Right hindlimb (tissue), 1 donor: ENCODE results near the gene TMEM252.
A peak's percentile ranks its signal among the peaks of the same experiment; 100 is the strongest.

ENCODE experiments used
- DNase-seq: peaks from one replicate; pipeline ENCODE4 v3.0.0-alpha.2; 2018

Gene TMEM252

GRCh38 chr9:68541568-68541967 is 885 bp upstream of the TMEM252 start:
- DNase-seq, result no peak

- DNase-seq, result no peak
Observed at GRCh38 chr9:68538200-68538599, 2.5 kb downstream of the TMEM252 start.

GRCh38 chr9:68537616-68537880 is 3.1 kb downstream of the TMEM252 start:
- no peak for DNase-seq

DNA sequence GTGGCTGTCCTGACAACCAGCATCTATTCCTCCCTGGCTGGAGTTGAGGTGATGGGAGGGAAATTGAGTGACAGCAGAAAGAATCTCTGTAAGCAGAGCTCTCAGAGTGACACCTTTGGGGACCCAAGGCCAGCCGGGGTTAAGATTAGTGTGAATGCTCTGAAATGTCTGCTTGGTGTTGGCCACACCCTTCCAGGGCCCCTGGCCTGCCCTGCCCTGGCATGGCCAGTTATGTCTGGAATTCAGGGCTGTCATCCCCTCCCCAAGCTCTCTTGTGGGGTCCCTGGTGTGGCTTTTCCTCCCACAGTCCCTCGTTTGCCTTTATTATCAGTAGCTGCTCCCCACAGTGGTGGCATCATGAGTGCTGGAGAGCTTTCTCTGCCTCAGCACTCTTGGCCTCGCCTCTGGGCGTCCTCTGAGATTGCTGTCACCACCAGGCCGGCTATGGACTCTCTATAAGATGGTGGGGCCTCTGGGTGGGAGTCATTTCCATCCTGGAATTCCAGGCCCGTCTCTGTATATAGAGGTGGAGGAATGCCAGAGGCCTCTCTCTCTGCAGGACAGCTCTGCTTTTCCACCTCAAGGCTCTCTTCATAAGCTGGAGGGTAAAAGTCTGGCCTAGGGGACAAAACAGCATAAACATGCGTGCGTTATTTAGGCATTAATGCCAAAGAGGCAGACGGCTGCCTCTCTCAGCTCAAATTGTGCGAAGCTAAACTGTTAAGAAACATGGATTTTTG is 3.6 kb downstream of the TMEM252 start:
- no peak for DNase-seq

DNA sequence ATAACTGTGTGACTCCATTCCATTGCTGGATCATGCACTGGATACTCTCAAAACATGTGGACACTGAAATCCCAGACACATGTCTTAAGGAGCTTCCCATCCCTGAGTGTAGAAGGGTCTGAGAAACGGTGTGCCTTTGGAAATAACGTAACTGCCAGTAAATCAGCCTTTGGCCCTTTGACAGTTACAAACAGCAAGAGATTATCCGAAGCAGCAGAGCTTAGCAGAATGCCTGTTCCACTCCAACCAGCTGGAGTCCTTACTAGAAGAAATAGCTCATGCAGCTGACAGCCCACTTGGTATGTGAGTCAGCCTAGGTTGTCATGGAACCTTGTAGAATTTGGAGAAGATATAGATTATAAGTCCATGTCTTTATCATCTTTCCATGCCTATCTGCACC is 7.0 kb downstream of the TMEM252 start:
- no peak for DNase-seq

DNA sequence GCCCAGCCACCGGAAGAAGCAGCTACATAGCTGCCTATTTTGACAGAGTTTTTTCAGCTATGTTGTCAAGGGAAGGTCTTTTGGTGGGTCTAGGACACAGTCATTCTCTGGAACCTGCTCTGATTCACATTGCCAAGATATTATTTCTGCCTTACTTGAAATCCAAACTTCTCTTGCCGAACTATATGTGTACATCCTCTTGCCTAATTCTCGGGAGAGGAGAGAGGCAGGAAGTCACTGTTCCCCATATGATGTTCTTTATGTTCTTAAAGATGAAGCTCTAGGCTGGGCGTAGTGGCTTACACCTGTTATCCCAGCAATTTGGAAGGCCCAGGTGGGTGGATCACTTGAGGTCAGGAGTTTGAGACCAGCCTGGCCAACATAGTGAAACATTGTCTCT is 8.6 kb downstream of the TMEM252 start:
- no peak for DNase-seq

DNA sequence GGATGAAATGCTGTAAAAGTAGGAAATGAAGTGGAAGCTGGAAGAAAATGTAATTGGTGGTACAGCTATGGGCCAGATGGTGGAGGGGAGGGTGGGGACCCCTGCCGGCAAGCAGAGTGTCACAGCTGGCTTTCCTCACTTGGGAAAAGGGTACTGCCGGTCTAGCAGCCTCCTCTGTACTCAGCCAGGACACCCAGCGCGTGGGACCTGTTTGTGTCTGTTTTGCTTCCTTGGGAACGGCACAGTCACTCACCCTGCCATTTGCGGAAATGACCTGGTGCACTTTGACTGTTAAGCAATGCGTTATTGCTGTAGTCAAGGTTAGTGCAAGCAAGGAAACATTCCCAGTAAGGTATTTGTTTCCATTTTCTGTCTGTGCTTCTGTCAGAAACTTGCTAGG is 10.1 kb downstream of the TMEM252 start:
- DNase-seq, result peak; percentile 58

DNA sequence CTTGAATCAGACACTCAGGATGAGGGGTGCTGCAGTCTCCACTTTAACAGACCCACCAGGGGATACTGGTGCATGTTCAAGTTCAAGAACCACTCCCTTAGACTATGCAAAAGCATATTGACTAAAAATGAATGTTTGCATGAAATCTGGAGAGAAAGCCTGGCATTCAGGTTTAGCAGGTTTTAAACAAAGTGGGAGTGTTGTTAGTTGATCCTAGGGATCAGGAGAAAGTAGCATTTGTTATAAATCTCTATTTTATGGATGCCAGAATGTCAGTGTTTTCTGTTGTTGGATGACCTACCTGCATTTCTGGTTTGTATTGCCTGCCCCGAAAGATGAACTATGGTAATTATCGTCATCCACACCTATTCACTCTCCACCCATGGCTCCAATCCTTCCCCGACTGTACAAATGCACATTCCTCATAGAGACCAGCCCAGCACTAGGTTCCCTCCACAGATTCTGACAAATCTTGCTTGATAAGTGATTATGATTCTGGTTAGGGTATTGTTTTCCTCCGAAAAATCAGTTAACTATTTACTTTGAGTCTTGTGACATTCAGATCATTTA is 17.2 kb downstream of the TMEM252 start:
- no peak for DNase-seq

- DNase-seq, result no peak
Observed at GRCh38 chr9:68522954-68523353, 17.7 kb downstream of the TMEM252 start.

DNA sequence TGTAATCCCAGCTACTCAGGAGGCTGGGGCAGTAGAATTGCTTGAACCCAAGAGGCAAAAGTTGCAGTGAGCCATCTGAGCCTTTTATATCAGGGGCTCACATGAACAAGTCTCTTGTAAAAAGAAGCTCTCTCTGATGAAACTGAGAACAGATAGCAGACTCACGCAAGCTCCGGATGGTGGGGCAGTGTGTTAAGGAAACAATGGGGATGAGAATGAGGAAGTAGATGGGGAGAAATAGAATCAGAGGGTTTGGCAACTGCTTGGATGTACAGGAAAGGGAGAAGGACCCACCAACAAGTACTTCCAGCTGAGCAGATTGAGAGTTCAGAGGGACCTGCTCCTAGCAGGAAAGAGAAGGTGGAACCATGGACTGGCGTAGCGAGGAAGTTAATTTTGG is 18.6 kb downstream of the TMEM252 start:
- no peak for DNase-seq

DNA sequence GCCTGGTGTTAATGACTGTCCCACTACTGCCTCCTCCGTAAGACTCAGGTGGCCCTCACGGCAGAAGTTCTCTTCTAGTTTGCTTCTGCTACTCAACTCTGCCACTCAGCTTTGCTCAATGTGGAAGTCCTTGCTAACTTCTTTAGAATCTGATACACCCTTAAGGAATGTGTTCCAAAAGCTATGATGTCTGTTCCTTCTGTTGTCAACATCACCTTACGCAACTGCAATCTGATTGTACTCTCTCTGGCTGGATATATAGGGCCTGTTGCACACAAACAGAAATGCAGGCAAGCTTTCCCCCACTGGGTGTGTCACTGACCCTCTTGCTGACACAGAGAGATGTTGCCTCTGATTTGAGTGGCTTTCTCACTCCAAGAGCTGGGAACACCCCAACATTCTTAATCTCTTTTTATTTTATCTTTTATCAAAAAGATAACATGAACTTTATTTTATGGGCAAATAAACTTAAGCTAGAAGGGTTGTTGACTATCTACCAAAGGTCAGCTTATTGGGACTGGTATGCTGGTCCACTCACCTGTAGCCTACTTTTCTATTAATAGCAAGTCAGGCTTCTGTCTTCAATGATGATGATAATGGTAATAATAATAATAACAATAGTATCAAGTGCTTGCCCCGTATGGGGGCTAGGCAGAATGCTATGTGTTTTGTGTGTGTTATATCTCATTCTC is 25.2 kb downstream of the TMEM252 start:
- no peak for DNase-seq

- no peak for DNase-seq
Observed at GRCh38 chr9:68513981-68514380, 26.7 kb downstream of the TMEM252 start.

- no peak for DNase-seq
Observed at GRCh38 chr9:68513385-68513784, 27.3 kb downstream of the TMEM252 start.

DNA sequence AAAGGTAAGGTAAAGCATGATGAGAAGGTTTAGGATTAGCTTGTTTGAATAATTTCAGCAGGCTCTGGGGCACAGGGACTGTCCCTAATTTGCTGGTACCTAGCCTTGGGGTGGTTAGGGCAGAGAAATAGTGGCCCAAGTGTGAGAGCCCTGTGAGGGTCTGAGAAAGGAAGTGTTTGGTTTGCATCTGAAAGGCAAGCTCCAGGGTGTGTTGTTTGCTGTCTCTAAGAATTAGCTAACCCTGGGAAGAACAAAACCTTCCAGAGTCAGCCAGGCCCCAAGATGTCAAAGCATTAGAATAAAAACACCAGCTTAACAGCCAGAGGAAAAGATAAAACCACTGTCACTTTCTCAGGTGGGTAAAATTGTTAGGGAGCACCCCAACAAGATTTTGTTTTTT is 31.0 kb downstream of the TMEM252 start:
- no peak for DNase-seq

DNA sequence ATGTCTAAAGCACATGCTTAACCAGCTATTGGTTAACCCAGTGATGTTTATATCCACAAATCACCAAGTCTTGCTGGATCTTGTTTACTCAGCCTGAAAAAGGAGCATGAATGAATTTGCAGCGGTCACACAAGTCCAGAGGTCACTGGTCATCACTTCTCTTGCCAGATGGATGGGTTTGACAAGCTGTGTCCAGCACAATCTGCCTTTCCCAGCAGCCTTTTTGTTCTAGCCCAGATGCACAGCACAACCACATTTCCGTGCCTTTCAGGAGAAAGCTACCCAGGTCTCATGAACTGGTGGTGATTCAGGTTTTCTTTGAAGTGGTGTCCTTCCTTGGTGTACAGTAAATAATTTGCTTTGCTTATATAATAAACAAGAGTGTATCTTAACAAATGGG is 32.1 kb downstream of the TMEM252 start:
- no peak for DNase-seq

DNA sequence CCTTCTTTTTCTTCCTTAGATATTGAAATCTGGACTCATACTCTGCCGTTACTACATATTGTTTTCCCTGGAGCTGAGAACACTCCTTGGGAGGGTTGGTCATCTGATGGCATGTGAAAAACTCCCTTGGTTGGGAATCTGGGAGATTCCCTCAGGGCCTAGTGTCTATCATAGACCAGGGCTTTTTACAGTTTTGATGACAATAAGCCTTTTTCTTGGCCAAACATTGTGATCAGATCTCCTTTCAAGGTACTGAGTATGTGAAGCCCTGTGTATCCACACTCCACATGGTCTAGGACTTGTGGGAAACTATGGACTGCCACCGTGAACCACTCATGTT is 32.9 kb downstream of the TMEM252 start:
- DNase-seq, result no peak

GRCh38 chr9:68507130-68507805 is 33.4 kb downstream of the TMEM252 start:
- no peak for DNase-seq

GRCh38 chr9:68506551-68506950 is 34.1 kb downstream of the TMEM252 start:
- DNase-seq, result no peak

GRCh38 chr9:68505681-68506409 is 34.8 kb downstream of the TMEM252 start:
- no peak for DNase-seq

DNA sequence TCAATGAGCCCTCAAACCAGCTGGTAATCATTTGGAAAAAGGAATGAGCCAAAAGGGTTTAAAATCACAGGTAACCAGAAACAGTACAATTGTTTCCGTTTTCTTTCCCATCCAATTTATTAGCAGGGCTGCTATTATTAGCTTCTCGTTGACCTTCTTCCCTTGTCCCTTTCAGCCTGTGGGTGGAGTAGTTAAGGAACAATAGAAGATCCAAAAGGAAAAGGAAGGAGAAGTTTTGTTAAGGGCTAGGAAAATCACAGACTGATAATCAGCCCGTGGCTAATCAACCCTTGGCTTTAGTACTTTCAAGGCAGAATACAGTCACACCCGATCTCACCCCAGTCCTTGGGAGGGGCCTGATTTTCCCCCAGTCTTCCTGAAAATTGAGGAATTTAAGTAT is 38.4 kb downstream of the TMEM252 start:
- no peak for DNase-seq

- peak; percentile 27 for DNase-seq
Observed at GRCh38 chr9:68500457-68501381, 40.0 kb downstream of the TMEM252 start.

DNA sequence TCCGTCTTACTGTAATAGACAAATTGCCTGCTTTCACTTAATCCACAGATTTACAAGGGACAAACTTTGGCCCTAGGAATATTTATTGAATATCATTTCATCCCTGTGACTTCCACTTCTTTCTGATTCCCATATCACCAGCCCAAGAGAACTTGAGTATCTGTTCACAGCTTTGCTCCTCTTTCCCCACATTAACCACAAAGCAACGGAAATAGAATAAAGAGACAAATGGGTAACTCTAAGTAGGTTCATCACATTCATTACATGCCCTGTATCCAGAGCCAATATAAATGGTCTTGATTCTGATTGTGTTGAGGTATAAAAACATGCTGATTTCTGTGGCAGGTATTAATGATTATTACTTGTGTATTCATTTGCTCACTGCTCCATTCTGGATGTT is 41.9 kb downstream of the TMEM252 start:
- DNase-seq, result no peak
